ENCODE measurements around the gene OR6X1.

Gene OR6X1

DNA sequence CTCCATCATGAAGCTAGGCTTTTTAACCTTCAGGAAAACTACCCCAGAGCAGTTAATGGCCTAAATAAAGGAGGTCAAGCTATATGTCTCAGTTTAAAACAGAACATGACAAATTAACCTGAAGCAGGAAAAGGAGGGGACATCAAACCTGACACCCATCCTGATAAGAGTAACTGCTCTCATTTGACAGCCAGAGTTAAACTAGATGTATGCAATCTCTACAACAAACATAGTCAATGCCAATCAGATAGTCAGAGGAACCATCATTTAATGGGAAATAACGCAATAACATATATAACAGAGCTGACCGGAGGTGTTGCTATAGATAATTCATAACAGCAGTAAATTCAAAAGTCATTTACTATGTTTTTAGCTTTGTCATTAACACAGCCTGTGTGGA lies 15.9 kb downstream of the OR6X1 start:
- Histone ChIP-seq H3F3A (ENCODE audit: control insufficient read depth, insufficient read depth) (no peaks in the 10 kb centered on the region), H3K9me2 (replicated peaks; ENCODE audit: control insufficient read depth, low read length) (no peaks in the 10 kb centered on the region), H3K36me3 (ENCODE audit: control insufficient read depth, low read length) (peaks cover 68% of the 10 kb centered on the region), H3K27me3 (ENCODE audit: control insufficient read depth, low read length) (no peaks in the 10 kb centered on the region), H3K9me3 (ENCODE audit: control insufficient read depth, insufficient read depth, low read length) (no peaks in the 10 kb centered on the region), H3K4me3 (ENCODE audit: low read length) (no peak overlapping the region), H4K20me1 (ENCODE audit: control insufficient read depth, insufficient read depth, low read depth, low read length) (no peaks in the 10 kb centered on the region), H3K4me1 (ENCODE audit: control insufficient read depth, low read length) (peaks cover 26% of the 10 kb centered on the region), H3K79me2 (ENCODE audit: control insufficient read depth, low read length) (peaks cover 82% of the 10 kb centered on the region), H3K4me2 (ENCODE audit: low read length) (no peak overlapping the region), H3K27ac (ENCODE audit: low read depth, low read length) (no peak overlapping the region)
- TF ChIP-seq EZH2phosphoT487 (IDR thresholded peaks at IDR 0.05; ENCODE audit: borderline replicate concordance, low read length) (no peak), CTCF (IDR thresholded peaks at IDR 0.05; ENCODE audit: low read depth, low read length, poor library complexity, severe bottlenecking) (no peak)

DNA sequence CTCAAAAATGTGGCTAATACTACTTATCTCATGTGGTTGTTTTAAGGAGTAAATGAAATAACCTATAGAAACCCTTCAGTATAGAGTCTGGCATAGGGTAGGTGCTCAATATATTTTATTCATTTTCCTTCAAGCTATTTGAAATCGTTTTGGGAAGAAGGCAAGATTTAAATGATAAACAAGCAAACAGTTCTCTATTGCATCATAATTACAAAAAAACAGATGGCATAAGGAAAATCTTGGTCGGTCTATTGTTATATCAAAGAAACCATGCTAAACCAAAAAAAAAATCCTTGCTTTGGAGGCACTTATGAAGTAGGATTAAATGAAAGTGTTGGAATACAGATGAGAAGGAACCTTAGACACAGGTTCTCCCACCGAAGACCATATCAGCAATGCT lies 17.5 kb downstream of the OR6X1 start:
- no peak overlapping the region for H3K4me3 ChIP-seq (ENCODE audit: low read length)
- H3K27ac ChIP-seq (ENCODE audit: low read depth, low read length) = no peak overlapping the region
- H3F3A ChIP-seq (ENCODE audit: control insufficient read depth, insufficient read depth) = no peaks in the 10 kb centered on the region
- no peaks in the 10 kb centered on the region for H3K9me2 ChIP-seq (replicated peaks; ENCODE audit: control insufficient read depth, low read length)
- H3K36me3 ChIP-seq (ENCODE audit: control insufficient read depth, low read length) = peaks cover 70% of the 10 kb centered on the region
- peaks cover 18% of the 10 kb centered on the region for H3K4me1 ChIP-seq (ENCODE audit: control insufficient read depth, low read length)
- H4K20me1 ChIP-seq (ENCODE audit: control insufficient read depth, insufficient read depth, low read depth, low read length) = no peaks in the 10 kb centered on the region
- H3K9me3 ChIP-seq (ENCODE audit: control insufficient read depth, insufficient read depth, low read length) = no peaks in the 10 kb centered on the region
- no peak overlapping the region for H3K4me2 ChIP-seq (ENCODE audit: low read length)
- no peaks in the 10 kb centered on the region for H3K27me3 ChIP-seq (ENCODE audit: control insufficient read depth, low read length)
- TF ChIP-seq EZH2phosphoT487 (IDR thresholded peaks at IDR 0.05; ENCODE audit: borderline replicate concordance, low read length) (no peak), CTCF (IDR thresholded peaks at IDR 0.05; ENCODE audit: low read depth, low read length, poor library complexity, severe bottlenecking) (no peak)
- peaks cover 96% of the 10 kb centered on the region for H3K79me2 ChIP-seq (ENCODE audit: control insufficient read depth, low read length)

DNA sequence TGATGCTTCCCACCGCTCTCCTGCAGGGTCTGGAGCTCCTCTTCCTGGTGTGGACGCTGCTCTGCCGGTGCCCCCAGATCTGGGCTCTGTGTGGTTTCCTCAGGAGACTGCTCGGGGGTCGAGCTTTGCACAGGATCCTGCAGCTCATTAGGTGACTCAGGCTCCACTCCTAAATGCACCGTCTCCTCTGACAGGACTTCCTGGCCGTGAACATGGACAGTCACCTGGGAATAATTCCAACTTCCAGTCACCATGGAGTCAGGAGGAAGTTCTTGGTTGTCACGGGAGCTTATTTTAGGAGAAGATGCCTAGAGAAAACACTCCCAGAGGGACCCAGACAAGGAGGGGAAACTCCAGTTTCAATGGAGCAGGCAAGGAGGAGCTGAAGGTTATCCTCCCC lies 24.7 kb downstream of the OR6X1 start:
- TF ChIP-seq EZH2phosphoT487 (IDR thresholded peaks at IDR 0.05; ENCODE audit: borderline replicate concordance, low read length) = no peak
- TF ChIP-seq CTCF (IDR thresholded peaks at IDR 0.05; ENCODE audit: low read depth, low read length, poor library complexity, severe bottlenecking) = no peak
- no peaks in the 10 kb centered on the region for H3F3A ChIP-seq (ENCODE audit: control insufficient read depth, insufficient read depth)
- H3K36me3 ChIP-seq (ENCODE audit: control insufficient read depth, low read length) = peaks cover 76% of the 10 kb centered on the region
- no peaks in the 10 kb centered on the region for H3K9me3 ChIP-seq (ENCODE audit: control insufficient read depth, insufficient read depth, low read length)
- no peak overlapping the region for H3K4me3 ChIP-seq (ENCODE audit: low read length)
- no peaks in the 10 kb centered on the region for H4K20me1 ChIP-seq (ENCODE audit: control insufficient read depth, insufficient read depth, low read depth, low read length)
- no peak overlapping the region for H3K27ac ChIP-seq (ENCODE audit: low read depth, low read length)
- no peaks in the 10 kb centered on the region for H3K4me1 ChIP-seq (ENCODE audit: control insufficient read depth, low read length)
- no peaks in the 10 kb centered on the region for H3K27me3 ChIP-seq (ENCODE audit: control insufficient read depth, low read length)
- no peak overlapping the region for H3K4me2 ChIP-seq (ENCODE audit: low read length)
- no peaks in the 10 kb centered on the region for H3K9me2 ChIP-seq (replicated peaks; ENCODE audit: control insufficient read depth, low read length)
- peaks cover 28% of the 10 kb centered on the region for H3K79me2 ChIP-seq (ENCODE audit: control insufficient read depth, low read length)
